Neural progenitor cell (in vitro differentiated cells): ENCODE measurements around the gene FAAP24.

ENCODE experiments used
- CTCF ChIP-seq: fragments of 200-600 bp; sonication (generic); IDR thresholded peaks from 2 replicates; pipeline ENCODE4 v1.5.1; 2017; ENCODE audit warnings: antibody characterized with exemption, mild to moderate bottlenecking
- EZH2 ChIP-seq: fragments of 200-600 bp; sonication (generic); IDR thresholded peaks from 2 replicates; pipeline ENCODE4 v1.6.1; 2017; ENCODE audit warnings: antibody characterized with exemption, mild to moderate bottlenecking, moderate library complexity

- TF ChIP-seq CTCF (no peak), EZH2 (no peak)
Observed at GRCh38 chr19:33000510-33000909, 28.5 kb downstream of the FAAP24 start.
